Measurements from ENCODE around the gene IL6ST. TPM values are rescaled to one million over a fixed set of nuclear protein-coding genes. Genes with fewer than 3 reads are reported as not detected.

Gene IL6ST
- total RNA-seq, 1 donor from 2014 or later: 32.0 TPM

DNA sequence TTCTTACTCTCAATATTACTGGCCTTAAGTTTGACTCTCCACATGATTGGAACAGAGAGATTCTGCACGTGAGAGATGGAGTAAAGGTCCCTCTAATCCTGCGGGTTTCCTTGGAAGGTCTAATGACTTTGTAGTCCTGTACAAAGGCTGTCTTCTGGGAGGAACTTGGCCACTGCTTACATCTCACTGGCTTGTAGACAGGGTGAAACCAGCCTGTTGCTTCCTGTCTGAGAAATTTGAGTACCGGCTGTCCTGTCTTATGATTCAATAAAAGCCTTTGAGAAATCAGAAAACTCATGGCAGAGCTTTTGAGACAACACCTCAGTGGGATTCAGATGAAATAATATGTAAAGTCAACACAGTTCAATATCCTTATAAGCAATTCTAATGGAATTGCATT lies 100.6 kb downstream of the IL6ST start:
- no peak for DNase-seq

DNA sequence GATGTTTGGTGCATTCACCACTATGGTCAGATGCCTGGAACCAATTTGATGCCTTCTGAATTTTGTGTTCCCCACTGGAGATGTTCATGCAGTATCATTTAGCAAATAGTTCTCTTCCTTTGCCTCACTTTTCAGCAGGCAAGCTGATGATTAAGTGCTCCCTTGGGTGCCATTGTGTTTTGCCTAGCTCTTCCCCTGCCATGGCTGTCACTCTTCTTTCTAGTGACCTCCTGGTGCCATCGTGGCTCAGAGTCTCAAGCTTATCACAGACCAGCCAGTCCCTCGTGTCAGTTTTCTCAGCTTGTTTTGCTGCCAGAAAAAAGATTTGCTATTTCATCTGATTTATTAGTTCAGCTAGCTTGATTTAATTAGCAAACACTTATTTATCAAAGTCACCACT lies 102.3 kb downstream of the IL6ST start:
- no peak for DNase-seq

- no peak for DNase-seq
Observed at GRCh38 chr5:55888205-55888604, 106.6 kb downstream of the IL6ST start.

DNA sequence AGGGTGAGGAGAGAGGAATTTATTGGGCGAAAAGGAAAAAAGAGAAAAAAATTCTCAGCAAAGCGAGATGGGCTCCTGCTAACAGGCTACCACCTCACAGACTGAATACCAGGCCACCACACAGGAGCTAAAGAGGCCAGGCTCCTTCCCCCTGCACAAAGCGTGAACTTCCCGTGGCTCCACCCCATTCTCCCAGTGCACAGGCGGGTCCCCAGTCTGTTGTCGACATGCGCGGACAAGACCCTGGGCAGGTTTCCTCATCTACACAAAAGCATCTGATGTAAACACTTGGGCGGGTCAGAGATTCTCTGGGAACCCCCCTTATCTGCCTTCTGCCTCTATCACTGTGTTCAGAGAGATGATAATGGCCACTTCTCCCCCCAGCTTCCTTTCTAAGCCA lies 109.4 kb downstream of the IL6ST start:
- DNase-seq: no peak

Small RNA genes within 50 kb of the gene (small RNA-seq; reads per million reads assigned to genes)
- gene AC016596.1 (not detected), gene RF01210 (not detected)

Other genes starting within 250 kb of the IL6ST start
- gene IL31RA, start 143.6 kb downstream of the IL6ST start, total RNA-seq: 0.16 TPM
- gene ANKRD55, start 238.4 kb upstream of the IL6ST start, total RNA-seq: 0.31 TPM